NCI-H2081 (cell line): ENCODE data around the gene ARL4D.

Experiments used
- DNase-seq, 2 experiments: peaks; one replicate each; lab custom pipeline; 2025; lab: John Stamatoyannopoulos, UW

The ARL4D gene

DNA sequence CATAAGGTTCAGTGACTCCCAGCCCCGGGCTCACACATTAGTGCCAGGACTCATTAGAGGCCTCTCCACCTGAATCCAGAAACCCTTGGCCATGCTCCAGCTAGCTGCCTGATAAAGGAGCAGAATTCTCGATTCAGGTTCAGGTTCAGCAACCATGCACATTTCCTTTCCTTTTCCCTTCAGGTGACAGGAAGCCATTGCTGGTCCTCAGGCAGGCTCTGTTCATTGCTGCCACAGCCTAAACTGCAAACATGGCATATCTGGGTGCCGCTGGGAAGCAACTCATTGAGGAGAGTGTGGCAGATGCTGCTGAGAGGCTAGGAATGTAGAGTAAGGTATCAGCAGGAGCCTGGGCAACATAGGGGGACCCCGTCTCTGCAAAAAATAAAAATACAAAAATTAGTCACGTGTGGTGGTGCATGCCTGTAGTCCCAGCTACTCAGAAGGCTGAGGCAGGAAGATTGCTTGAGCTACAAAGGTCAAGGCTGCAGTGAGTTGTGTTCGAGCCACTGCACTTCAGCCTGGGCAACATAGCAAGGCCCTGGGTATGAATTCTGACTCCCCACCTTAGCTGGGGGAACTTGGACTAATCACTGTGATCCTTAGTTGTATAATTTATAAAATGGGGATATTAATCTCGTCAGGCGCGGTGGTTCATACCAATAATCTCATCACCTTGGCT lies 28.7 kb downstream of the ARL4D start:
- peak in 1 of 2 experiments; percentile 25 for DNase-seq

DNA sequence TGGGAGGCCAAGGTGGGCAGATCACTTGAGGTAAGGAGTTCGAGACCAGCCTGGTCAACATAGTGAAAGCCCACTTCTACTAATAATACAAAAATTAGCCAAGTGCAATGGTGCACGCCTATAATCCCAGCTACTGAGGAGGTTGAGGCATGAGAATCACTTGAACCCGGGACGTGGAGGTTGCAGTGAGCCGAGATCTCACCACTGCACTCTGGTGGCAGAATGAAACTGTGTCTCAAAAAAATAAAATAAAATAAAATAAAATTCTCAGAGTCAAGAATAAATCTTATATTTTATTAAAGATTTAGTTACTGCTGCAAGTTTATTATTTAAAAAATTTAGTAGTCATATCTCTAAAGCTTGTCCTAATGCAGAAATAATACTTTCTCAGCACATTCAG lies 29.7 kb downstream of the ARL4D start:
- no peak for DNase-seq

DNA sequence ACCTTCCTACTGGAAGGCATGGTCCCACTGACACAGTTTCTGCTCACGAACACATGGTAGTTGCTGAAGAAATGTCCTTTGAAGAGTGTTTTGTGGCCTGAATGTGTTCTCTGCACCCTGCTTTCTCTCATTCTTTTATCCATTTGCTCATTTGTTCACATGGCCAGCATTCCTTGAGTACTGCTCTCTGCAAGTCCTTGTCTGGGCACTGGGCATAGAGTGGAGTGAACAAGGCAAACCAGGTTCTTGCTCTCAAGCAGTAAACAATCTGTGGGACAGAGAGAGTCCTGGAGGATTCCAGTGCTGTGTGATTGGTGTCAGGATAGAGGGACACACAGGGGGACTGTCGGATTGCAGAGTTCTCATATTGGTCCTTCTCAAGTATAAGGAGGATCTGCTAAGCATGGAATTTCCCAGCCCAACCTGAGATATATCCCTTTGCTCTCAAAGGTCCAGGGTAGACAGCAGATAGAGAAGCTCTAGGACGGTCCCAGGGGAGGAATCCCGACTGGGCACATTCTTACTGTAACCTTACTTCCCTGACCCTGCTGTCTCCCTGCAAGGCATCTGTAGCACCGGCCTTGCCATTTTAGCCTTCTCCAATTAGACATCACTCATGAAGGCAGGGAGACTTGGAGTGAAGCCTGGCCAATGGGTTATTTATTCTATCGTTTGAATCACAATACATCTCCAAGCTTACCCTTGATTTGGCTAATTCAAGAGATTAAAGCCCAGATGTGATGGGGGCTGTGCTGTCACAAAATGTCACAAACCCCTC lies 32.3 kb downstream of the ARL4D start:
- no peak for DNase-seq

DNA sequence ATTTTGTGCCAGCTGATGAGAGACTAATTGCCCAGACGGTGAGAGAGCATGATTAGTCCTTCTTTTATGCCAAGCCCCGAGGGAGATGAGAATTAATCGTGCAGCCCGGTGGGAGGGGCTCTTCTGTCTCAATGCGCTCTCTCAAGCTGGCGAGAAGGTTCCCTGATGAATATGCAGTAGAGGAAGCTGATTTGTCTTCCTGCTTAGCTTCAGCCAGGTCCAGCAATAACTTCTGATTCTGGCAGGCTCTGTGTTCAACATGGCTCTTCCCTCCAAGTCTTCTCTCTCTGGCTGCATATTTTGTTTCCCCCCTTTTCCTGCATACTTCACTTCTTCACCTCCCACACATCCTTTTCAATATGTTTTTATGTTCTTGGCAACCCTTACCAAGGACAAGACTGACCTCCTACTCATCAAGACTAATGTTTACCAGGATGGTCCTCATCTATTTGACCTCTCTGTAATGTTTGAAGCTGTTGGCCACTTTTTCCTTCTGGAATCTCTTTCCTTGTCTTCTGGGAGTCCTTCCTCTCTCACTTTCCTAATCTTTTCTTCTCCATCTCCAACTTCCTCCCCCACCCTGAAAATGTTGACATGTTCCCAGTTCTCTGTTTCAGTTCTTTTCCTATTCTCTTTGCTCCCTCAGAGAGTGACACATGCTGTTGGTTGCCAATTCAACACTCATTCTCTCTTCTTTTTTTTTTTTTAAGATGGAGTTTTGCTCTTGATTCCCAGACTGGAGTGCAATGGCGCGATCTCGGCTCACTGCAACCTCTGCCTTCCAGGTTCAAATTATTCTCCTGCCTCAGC lies 33.1 kb downstream of the ARL4D start:
- DNase-seq, result peak; percentile 62 to 77

DNA sequence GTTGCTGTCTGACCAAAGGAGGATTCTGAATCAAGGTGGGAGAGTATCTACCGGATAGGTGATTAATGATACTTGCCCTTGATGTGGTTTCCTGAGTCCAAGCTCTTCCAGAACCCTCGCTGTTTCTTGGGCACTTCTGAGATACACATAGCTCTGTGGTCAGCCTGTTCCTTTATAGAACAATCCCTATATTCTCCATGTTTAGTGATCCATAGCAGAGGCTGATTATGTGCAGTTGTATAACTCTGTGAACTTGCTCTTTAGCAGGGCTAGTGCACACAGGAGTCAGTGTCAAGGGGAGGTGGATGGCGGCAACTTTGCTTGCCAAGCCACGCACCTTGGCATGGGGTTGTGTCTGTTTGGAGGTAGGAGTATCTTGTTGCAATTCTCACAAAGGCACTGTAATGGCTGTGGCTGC lies 36.1 kb downstream of the ARL4D start:
- DNase-seq, result no peak

DNA sequence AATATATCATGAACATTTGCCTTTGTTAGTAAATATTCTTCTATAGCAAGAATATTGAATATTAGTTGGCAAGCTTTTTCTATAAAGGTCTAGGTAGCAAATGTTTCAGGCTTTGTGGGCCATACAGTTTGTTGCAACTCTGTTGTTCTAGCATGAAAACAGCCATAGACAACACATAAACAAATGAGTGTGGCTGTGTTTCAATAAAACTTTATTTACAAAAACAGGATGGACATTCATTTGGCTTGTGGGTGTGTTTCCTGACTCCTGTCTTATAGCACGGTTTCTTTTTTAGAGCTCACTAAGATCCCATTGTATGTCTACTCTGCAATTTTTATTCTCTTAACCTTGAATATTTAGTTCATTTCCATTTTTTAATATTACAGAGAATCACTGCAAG lies 39.0 kb downstream of the ARL4D start:
- DNase-seq, result no peak

DNA sequence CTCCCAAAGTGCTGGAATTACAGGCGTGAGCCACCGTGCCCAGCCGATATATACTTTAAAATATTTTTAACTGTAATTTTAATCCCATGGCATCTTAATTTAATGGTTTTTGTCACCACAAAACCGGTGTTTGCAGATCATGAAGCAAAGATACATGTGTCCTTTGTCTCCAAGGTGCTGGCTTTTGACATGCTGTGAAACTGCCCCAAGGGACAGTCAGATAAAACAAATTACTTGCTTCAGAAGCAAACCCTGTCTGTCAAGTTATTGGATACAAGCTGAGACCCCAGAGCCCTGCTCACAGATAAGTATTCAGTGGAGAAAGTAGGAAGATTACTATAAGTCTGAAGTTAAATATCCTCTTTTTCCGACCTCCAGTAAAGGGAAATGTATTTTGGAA lies 39.8 kb downstream of the ARL4D start:
- no peak for DNase-seq

DNA sequence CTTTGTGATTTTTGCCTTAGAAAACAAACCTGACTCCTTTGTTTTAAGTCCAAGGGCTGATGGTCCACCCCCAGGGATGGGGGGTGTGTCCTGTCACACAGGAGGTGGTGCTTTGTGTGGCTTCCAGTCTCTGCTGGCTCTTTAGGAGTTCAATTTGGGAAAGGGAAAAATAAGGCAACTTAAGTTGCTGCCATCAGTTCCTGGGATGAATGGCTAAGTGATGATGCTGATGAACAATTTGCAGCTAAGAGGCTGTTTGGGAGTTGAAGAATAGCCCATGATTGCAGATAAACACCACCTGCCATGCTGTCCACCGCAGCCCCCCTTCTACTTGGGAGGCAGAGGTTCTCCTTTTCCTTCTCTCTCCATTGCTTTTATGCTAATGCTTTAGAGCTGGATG lies 40.2 kb downstream of the ARL4D start:
- no peak for DNase-seq

DNA sequence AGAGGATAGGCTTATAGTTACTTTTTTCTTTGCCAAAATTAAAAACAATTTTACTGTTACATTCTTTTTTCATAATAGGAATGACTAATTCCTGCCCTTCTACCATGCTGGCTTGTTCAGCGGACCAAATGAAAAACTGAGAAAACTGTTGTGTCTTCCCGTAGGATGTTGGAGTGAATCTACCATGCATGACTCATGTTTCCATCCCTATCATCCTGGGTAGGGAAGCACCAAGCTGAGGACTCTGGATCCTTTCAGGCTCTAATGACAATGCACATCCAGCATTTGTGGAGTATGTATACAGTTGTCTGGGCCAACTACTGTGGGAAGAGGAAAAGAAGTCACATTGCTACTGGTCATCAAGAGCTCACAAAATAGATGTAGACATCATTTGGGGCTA lies 43.9 kb downstream of the ARL4D start:
- DNase-seq, result no peak

DNA sequence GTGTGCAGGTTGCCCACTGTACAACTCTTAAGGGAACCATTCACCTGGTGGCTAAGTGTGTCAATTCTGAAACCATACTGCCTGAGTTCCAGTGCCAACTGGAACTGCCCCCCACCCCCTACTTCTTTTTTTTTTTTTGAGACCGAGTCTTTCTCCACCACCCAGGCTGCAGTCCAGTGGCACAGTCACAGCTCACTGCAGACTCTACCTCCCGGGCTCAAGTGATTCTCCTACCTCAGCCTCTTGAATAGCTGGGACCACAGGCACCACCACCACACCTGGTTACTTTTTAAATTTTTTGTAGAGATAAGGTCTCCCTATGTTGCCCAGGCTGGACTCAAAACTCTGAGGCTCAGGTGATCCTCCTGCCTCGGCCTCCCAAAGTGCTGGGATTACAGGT lies 44.6 kb downstream of the ARL4D start:
- no peak for DNase-seq

DNA sequence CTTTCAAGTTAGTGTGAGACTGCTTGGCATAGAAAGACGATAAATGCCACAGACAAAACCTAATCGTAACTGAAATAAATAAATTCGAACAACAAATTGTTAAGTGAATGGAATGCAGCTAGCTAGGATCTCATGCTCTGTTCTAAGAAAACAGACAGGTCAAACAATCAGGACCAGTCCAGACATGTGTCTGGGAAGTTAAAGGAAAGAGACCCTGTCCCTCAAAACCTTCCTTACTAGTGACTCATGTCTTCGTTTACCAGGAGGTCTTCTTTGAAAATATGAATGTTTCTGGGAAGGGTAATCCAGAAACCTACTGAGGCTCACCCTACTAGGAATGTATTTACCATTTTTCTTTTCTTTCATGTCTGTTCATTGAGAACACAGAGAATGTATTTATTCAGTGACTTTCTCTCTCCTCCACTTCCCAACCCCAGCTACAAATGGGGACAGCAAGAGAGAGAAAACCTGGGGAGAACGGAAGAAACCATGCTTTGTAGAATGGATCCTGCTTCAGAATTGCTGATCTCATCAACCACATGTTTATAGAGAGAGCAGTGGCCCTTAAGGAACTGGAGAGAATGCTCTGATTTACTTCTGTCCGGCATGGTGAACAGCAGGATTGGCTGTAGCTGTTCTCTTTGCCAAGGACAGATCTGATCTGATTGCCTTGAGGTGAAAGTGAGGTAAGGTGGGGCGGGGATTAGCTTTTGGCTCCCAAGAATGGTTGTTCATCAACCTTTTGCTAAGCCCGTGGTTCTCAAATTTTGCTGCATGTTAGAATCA lies 45.6 kb downstream of the ARL4D start:
- DNase-seq, result no peak

DNA sequence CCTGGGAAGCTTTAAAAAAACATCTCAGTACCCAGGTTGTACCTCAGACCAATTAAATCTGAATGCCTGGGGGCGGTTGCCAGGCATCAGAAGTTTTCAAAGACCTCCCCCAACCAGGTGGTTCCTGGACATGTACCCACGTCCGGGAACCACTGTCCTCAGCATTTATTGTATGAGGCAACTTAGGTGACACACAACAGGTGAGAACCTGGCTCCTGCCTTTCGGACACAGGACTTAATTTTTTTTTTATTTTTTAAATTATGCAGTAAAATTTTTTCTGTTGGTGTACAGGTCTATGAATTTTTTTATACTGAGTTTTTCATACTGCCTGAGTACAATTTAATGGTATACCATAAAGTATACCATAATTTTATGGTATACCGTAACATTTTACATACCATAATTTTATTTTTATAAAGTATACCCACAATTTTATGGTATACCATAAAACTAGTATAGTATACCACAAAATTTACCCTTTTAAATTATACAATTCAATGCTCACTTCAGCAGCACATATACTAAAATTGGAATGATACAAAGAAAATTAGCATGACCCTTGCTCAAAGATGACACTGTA lies 46.3 kb downstream of the ARL4D start:
- no peak for DNase-seq

DNA sequence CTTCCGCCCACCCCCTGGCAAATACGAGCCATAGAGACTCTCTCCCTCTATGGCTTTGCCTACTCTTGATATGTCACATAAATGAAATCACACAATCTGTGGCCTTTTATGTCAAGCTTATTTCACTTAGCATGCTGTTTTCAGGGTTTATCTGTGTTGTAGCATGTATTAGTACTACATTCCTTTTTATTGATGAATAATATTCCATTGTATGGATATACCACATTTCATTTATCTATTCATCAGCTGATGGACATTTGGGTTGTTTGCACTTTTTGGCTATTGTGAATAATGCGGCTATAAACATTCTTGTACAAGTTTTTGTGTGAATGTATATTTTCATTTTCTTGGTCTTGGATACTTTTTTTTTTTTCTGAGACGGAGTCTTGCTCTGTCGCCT lies 48.0 kb downstream of the ARL4D start:
- no peak for DNase-seq

DNA sequence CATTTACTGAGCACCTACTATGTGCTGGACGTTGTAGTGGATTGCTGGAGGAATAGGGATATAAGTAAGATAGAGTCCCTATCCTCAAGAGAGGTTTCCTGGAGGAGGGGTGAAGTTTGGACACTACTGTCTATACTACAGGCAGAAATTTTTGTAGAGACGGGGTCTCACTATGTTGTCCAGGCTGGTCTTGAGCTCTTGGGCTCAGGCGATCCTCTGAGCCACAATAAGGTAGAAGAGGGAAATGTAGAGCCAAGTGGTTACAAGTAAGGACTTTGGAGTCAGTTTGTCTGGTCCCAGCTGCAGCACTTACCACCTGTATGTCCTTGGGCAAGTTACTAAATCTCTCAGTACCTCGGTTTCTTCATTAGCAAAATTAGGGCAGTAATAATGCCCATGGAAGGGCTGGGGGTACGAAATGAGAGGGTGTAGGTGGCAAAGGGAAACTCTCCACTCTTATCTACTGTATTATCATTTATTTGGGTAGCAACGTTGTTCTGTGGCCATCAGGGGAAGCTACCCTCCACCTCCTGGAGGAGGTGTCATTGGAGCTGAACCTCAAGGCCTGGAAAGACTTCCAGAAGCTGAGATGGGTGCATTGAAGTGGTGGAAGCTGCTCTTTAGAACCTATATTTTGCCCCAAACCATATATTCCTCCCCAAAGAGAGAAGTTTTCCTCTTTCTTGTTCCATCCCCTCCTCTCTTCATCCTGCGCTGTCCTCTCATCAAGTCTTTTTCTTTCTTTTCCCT lies 50.1 kb downstream of the ARL4D start:
- DNase-seq, result no peak

DNA sequence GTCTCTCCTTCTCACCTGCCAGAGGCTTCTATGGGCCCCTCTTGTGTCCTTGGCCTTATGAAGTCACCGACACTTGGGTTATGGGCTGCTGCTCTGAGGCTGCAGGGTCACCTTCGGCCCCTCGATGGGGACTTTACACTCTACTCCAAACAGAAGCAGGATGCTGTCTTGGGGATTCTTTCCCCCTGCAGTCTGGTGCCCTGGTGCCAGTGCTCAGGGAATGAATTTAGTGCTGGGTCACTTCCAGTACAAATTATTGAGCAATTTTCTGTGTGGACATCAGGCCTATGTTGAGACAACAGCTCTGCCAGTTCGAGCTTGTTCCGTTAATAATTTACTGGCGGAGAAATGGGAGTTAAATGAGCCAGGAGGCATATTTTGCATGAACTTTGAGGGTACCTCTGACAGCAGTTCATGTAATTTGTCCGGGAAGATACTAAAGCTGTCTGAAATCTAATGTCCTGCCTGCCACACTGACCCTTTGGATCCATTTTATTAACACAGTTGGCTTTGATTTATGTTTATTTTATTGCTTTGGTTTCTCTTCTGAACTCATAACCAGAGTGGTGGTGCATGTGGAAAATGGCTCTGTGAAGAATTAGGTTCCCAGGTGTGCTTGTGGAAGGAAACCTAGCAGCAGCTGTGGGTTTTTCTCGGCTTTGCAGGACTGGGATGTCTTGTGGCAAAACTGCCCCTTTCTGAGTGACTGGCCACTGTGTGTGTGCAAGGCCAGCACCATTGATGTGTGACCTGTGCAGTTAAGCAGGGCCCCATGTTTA lies 50.9 kb downstream of the ARL4D start:
- DNase-seq, result no peak
